ENCODE measurements around the gene THEMIS.
"Not testable (repeated sequence)": the region's sequence is repeated elsewhere in the genome, so short reads cannot be mapped to it uniquely, and the experiment has no call there.

The THEMIS gene

DNA sequence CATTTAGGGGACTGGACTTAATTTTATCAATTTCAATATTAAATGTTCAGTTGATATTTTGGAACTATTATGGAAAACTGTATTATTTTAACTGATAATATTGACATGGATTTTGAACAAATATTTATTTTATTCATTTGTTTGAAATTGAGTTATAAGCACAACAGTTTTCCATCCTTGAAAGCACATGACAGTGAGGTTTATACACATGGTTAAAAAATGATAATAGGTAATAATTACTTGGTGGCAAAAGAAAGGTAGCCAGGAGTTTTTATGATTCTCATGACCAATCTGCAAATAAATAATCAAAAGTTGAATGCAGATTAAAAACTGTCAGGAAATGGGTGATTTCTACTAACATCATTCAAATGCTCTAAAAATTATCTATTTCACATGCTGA, 210.3 kb downstream of the THEMIS start:
- DNase-seq, result no peak
- in situ Hi-C loops (cut with HindIII; ENCODE audit: low pct_ligation_motif_present, low pct_unique_long_range_greater_than_20kb, low sequenced_read_pairs), result no loop called here

DNA sequence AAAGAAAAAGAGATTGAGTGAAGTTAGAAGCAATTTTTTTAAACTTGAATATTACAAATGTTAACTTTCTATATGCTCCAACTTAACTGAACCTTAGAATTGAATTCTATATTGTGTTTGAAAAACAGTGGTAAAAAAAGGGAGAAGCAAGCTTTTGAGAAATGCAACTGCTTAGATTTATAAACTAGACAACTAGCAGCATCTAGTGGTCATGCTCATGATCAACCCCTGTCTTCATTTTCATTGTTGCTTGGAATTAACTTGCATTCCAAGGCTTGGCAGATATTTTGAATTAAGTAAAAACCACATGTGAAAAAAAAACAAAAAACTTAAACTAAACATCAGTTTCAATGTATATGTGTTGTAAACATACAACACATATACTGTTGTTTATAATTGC, 210.8 kb downstream of the THEMIS start:
- in situ Hi-C loops (cut with HindIII; ENCODE audit: low pct_ligation_motif_present, low pct_unique_long_range_greater_than_20kb, low sequenced_read_pairs), result no loop called here
- peak; percentile 40 for DNase-seq

DNA sequence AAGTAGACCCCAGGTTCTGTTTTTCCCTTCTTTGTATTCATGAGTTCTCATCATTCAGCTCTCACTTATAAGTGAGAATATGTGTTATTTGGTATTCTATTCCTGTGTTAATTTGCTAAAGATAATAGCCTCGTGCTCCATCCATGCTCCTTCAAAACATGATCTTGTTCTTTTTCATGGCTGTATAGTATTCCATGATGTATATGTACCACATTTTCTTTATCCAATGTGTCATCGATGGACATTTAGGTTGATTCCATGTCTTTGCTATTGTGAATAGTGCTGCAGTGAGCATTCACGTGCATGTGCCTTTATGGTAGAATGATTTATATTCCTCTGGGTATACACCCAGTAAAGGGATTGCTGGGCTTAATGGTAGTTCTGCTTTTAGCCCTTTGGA, 213.4 kb downstream of the THEMIS start:
- in situ Hi-C loops (cut with HindIII; ENCODE audit: low pct_ligation_motif_present, low pct_unique_long_range_greater_than_20kb, low sequenced_read_pairs); DNase-seq: not testable (repeated sequence)

DNA sequence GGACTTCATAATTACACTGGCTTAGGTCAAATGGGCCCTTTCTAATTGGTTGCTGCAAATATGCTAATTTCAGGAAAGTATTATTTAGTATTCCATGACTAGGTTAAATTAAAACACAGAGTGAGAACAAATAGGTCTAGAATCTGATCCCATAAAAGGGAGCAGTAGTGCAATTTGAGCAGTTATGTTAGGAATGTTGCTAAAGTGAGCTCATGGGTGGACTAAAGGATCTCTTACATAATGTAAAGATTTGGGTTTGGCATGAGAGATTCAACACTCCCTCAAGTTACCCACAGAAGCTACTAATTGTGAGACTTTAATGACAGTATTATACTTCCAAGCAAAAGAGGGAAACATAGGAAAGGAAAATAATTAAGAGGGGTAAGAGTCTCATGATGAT, 214.8 kb downstream of the THEMIS start:
- in situ Hi-C loops (cut with HindIII; ENCODE audit: low pct_ligation_motif_present, low pct_unique_long_range_greater_than_20kb, low sequenced_read_pairs), result no loop called here
- DNase-seq, result no peak

- in situ Hi-C loops (cut with HindIII; ENCODE audit: low pct_ligation_motif_present, low pct_unique_long_range_greater_than_20kb, low sequenced_read_pairs), result no loop called here
- no peak for DNase-seq
These were observed 216.4 kb downstream of the THEMIS start for GRCh38 chr6:127684501-127684900.

Data from ACHN (cell line).